ENCODE measurements around the gene ADK.

GRCh38 chr10:74733612-74734011 is 582.6 kb downstream of the ADK start:
- TF ChIP-seq, protein P1, sequence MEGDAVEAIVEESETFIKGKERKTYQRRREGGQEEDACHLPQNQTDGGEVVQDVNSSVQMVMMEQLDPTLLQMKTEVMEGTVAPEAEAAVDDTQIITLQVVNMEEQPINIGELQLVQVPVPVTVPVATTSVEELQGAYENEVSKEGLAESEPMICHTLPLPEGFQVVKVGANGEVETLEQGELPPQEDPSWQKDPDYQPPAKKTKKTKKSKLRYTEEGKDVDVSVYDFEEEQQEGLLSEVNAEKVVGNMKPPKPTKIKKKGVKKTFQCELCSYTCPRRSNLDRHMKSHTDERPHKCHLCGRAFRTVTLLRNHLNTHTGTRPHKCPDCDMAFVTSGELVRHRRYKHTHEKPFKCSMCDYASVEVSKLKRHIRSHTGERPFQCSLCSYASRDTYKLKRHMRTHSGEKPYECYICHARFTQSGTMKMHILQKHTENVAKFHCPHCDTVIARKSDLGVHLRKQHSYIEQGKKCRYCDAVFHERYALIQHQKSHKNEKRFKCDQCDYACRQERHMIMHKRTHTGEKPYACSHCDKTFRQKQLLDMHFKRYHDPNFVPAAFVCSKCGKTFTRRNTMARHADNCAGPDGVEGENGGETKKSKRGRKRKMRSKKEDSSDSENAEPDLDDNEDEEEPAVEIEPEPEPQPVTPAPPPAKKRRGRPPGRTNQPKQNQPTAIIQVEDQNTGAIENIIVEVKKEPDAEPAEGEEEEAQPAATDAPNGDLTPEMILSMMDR (IDR thresholded peaks at IDR 0.05; ENCODE audit: low read depth, low read length) = no peak
- no peak for TF ChIP-seq EZH2phosphoT487 (IDR thresholded peaks at IDR 0.05; ENCODE audit: low read depth)

Data from OCI-LY3 (cell line).